WTC11 (cell line): ENCODE measurements around the gene SLC7A6OS. TPM values are rescaled to one million over a fixed set of nuclear protein-coding genes. Genes with fewer than 3 reads are reported as not detected.

Experiments used
- ATAC-seq: fragments of 200-7000 bp; cut with Tn5 transposase; 2 replicates; pipeline ENCODE4 v1.10.0; 2021; ENCODE audit warnings: mild to moderate bottlenecking, moderate library complexity
- CTCF ChIA-PET: fragments of 300-600 bp; sonication (Branson Sonifier 250); formaldehyde crosslinking; loops from one replicate; lab custom pipeline; 2021; ENCODE audit warnings: antibody characterized with exemption; lab: Charles Lee
- POLR2A ChIA-PET: fragments of 350-600 bp; sonication (Branson Sonifier 250); formaldehyde crosslinking; loops from one replicate; lab custom pipeline; 2021; ENCODE audit warnings: antibody characterized with exemption; lab: Charles Lee
- DNase-seq: peaks from one replicate; pipeline ENCODE4 v3.0.0; 2021; ENCODE audit warnings: low spot score
- H3K27ac Mint-ChIP-seq: 2 replicates; pipeline ENCODE4 v1.8.0; 2021; ENCODE audit warnings: mixed read lengths
- H3K27me3 Mint-ChIP-seq: 2 replicates; pipeline ENCODE4 v1.8.0; 2021; ENCODE audit warnings: low read depth, mild to moderate bottlenecking, moderate library complexity, mixed read lengths
- H3K36me3 Mint-ChIP-seq: 2 replicates; pipeline ENCODE4 v1.8.0; 2021; ENCODE audit warnings: mixed read lengths
- H3K4me1 Mint-ChIP-seq: 2 replicates; pipeline ENCODE4 v1.8.0; 2022; ENCODE audit warnings: mixed read lengths
- H3K4me3 Mint-ChIP-seq: 2 replicates; pipeline ENCODE4 v1.8.0; 2021; ENCODE audit warnings: mild to moderate bottlenecking, moderate library complexity, mixed read lengths
- H3K9me3 Mint-ChIP-seq: 2 replicates; pipeline ENCODE4 v1.8.0; 2021; ENCODE audit warnings: mixed read lengths
- ATF6 ChIP-seq: sonication (generic); formaldehyde crosslinking; IDR thresholded peaks from 2 replicates; pipeline ENCODE4 v1.8.1; 2023; ENCODE audit warnings: mild to moderate bottlenecking, missing genetic modification reagents
- CREB1 ChIP-seq: sonication (generic); formaldehyde crosslinking; IDR thresholded peaks from 2 replicates; pipeline ENCODE4 v1.8.0; 2023; ENCODE audit warnings: mild to moderate bottlenecking, missing genetic modification reagents
- E2F1 ChIP-seq: sonication (generic); formaldehyde crosslinking; IDR thresholded peaks from 2 replicates; pipeline ENCODE4 v1.8.0; 2022; ENCODE audit warnings: mild to moderate bottlenecking, missing genetic modification reagents
- ETV6 ChIP-seq: sonication (generic); formaldehyde crosslinking; IDR thresholded peaks from 2 replicates; pipeline ENCODE4 v1.8.1; 2022; ENCODE audit warnings: mild to moderate bottlenecking, missing genetic modification reagents
- GABPB1 ChIP-seq: sonication (generic); formaldehyde crosslinking; IDR thresholded peaks from 2 replicates; pipeline ENCODE4 v1.8.1; 2023; ENCODE audit warnings: mild to moderate bottlenecking, missing genetic modification reagents
- HMGXB4 ChIP-seq: sonication (generic); formaldehyde crosslinking; IDR thresholded peaks from 2 replicates; pipeline ENCODE4 v1.8.1; 2023; ENCODE audit warnings: mild to moderate bottlenecking, moderate library complexity, missing genetic modification reagents
- JUN ChIP-seq: sonication (generic); formaldehyde crosslinking; IDR thresholded peaks from 2 replicates; pipeline ENCODE4 v1.8.0; 2023; ENCODE audit warnings: mild to moderate bottlenecking, missing genetic modification reagents
- PRRX2 ChIP-seq: fragments of 250-450 bp; sonication (Bioruptor Pico); IDR thresholded peaks from 2 replicates; pipeline ENCODE4 v1.8.0; 2021; ENCODE audit warnings: mild to moderate bottlenecking
- RORB ChIP-seq: fragments of 250-450 bp; sonication (Bioruptor Pico); IDR thresholded peaks from 2 replicates; pipeline ENCODE4 v1.9.0; 2021; ENCODE audit warnings: mild to moderate bottlenecking
- TEAD1 ChIP-seq: sonication (generic); formaldehyde crosslinking; IDR thresholded peaks from 2 replicates; pipeline ENCODE4 v1.8.0; 2022; ENCODE audit warnings: mild to moderate bottlenecking, missing genetic modification reagents
- TEAD4 ChIP-seq: sonication (generic); formaldehyde crosslinking; IDR thresholded peaks from 2 replicates; pipeline ENCODE4 v1.8.0; 2022; ENCODE audit warnings: mild to moderate bottlenecking, missing genetic modification reagents
- USF1 ChIP-seq: sonication (generic); formaldehyde crosslinking; IDR thresholded peaks from 2 replicates; pipeline ENCODE4 v1.8.0; 2022; ENCODE audit warnings: mild to moderate bottlenecking, missing genetic modification reagents
- ZNF121 ChIP-seq: sonication (generic); formaldehyde crosslinking; IDR thresholded peaks from 2 replicates; pipeline ENCODE4 v1.8.0; 2023; ENCODE audit warnings: missing genetic modification reagents
- ZNF263 ChIP-seq: sonication (generic); formaldehyde crosslinking; IDR thresholded peaks from 2 replicates; pipeline ENCODE4 v1.8.1; 2022; ENCODE audit warnings: low read depth, mild to moderate bottlenecking, moderate library complexity, missing genetic modification reagents
- ZNF317 ChIP-seq: sonication (generic); formaldehyde crosslinking; IDR thresholded peaks from 2 replicates; pipeline ENCODE4 v1.8.1; 2023; ENCODE audit warnings: low read depth, mild to moderate bottlenecking, moderate library complexity, missing genetic modification reagents, borderline replicate concordance
- ZNF396 ChIP-seq: fragments of 250-450 bp; sonication (Bioruptor Pico); IDR thresholded peaks from 2 replicates; pipeline ENCODE4 v1.8.0; 2021; ENCODE audit warnings: mild to moderate bottlenecking, moderate library complexity, borderline replicate concordance
- total RNA-seq: library from RNA; stranded (reverse); gene quantifications from 3 replicates; pipeline ENCODE4 v1.2.3, GENCODE V29; 2021
- TF ChIP-seq, protein P1 (sequence below): sonication (generic); formaldehyde crosslinking; IDR thresholded peaks from 2 replicates; pipeline ENCODE4 v1.8.1; 2022; ENCODE audit warnings: low read depth, mild to moderate bottlenecking, moderate library complexity, missing genetic modification reagents, borderline replicate concordance
- TF ChIP-seq, protein P2 (sequence below): fragments of 250-450 bp; sonication (Bioruptor Pico); IDR thresholded peaks from 2 replicates; pipeline ENCODE4 v2.1.2; 2022; ENCODE audit warnings: mild to moderate bottlenecking, moderate library complexity
- TF ChIP-seq, protein P3 (sequence below): sonication (generic); formaldehyde crosslinking; conservative IDR thresholded peaks from 2 replicates; pipeline ENCODE4 v1.8.1; 2023; ENCODE audit warnings: mild to moderate bottlenecking, low read depth, missing genetic modification reagents, moderate library complexity
- TF ChIP-seq, protein P4 (sequence below): sonication (generic); formaldehyde crosslinking; IDR thresholded peaks from 2 replicates; pipeline ENCODE4 v1.8.1; 2022; ENCODE audit warnings: low read depth, missing genetic modification reagents, borderline replicate concordance

Gene SLC7A6OS
- total RNA-seq, 1 experiment from 2014 or later, result 22.6 TPM

GRCh38 chr16:68252383-68252782 is 58.4 kb downstream of the SLC7A6OS start:
- H3K4me1 Mint-ChIP-seq, result no peaks in the 10 kb centered on the region
- no peak overlapping the region for H3K27ac Mint-ChIP-seq
- DNase-seq, result no peak
- no peak for TF ChIP-seq ZNF317 (CRISPR knock-in tag)
- TF ChIP-seq, protein P1, sequence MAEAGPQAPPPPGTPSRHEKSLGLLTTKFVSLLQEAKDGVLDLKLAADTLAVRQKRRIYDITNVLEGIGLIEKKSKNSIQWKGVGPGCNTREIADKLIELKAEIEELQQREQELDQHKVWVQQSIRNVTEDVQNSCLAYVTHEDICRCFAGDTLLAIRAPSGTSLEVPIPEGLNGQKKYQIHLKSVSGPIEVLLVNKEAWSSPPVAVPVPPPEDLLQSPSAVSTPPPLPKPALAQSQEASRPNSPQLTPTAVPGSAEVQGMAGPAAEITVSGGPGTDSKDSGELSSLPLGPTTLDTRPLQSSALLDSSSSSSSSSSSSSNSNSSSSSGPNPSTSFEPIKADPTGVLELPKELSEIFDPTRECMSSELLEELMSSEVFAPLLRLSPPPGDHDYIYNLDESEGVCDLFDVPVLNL (CRISPR knock-in tag), result no peak
- no peak for TF ChIP-seq USF1
- TF ChIP-seq ZNF121 (CRISPR knock-in tag), result no peak
- no peak for TF ChIP-seq E2F1
- TF ChIP-seq, protein P2, sequence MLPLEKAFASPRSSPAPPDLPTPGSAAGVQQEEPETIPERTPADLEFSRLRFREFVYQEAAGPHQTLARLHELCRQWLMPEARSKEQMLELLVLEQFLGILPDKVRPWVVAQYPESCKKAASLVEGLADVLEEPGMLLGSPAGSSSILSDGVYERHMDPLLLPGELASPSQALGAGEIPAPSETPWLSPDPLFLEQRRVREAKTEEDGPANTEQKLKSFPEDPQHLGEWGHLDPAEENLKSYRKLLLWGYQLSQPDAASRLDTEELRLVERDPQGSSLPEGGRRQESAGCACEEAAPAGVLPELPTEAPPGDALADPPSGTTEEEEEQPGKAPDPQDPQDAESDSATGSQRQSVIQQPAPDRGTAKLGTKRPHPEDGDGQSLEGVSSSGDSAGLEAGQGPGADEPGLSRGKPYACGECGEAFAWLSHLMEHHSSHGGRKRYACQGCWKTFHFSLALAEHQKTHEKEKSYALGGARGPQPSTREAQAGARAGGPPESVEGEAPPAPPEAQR (CRISPR knock-in tag), result no peak
- no peak for TF ChIP-seq HMGXB4
- no peak for TF ChIP-seq JUN
- TF ChIP-seq TEAD1 (CRISPR knock-in tag), result no peak
- TF ChIP-seq, protein P3, sequence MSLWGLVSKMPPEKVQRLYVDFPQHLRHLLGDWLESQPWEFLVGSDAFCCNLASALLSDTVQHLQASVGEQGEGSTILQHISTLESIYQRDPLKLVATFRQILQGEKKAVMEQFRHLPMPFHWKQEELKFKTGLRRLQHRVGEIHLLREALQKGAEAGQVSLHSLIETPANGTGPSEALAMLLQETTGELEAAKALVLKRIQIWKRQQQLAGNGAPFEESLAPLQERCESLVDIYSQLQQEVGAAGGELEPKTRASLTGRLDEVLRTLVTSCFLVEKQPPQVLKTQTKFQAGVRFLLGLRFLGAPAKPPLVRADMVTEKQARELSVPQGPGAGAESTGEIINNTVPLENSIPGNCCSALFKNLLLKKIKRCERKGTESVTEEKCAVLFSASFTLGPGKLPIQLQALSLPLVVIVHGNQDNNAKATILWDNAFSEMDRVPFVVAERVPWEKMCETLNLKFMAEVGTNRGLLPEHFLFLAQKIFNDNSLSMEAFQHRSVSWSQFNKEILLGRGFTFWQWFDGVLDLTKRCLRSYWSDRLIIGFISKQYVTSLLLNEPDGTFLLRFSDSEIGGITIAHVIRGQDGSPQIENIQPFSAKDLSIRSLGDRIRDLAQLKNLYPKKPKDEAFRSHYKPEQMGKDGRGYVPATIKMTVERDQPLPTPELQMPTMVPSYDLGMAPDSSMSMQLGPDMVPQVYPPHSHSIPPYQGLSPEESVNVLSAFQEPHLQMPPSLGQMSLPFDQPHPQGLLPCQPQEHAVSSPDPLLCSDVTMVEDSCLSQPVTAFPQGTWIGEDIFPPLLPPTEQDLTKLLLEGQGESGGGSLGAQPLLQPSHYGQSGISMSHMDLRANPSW (CRISPR knock-in tag), result no peak
- no peak for TF ChIP-seq CREB1 (CRISPR knock-in tag)
- no peak for TF ChIP-seq RORB (CRISPR knock-in tag)
- no peak for TF ChIP-seq PRRX2
- TF ChIP-seq ZNF263 (CRISPR knock-in tag), result no peak
- no peak for TF ChIP-seq TEAD4 (CRISPR knock-in tag)
- TF ChIP-seq GABPB1 (CRISPR knock-in tag), result no peak
- no peak for TF ChIP-seq ETV6
- TF ChIP-seq, protein P4, sequence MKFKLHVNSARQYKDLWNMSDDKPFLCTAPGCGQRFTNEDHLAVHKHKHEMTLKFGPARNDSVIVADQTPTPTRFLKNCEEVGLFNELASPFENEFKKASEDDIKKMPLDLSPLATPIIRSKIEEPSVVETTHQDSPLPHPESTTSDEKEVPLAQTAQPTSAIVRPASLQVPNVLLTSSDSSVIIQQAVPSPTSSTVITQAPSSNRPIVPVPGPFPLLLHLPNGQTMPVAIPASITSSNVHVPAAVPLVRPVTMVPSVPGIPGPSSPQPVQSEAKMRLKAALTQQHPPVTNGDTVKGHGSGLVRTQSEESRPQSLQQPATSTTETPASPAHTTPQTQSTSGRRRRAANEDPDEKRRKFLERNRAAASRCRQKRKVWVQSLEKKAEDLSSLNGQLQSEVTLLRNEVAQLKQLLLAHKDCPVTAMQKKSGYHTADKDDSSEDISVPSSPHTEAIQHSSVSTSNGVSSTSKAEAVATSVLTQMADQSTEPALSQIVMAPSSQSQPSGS, result no peak
- TF ChIP-seq ATF6, result no peak
- no peak for TF ChIP-seq ZNF396 (CRISPR knock-in tag)
- TF ChIP-seq, all 79 proteins: peak for 0
- no peak for ATAC-seq
- POLR2A ChIA-PET, result no interaction called here
- Mint-ChIP-seq H3K9me3 (no peaks in the 10 kb centered on the region), H3K27me3 (no peaks in the 10 kb centered on the region), H3K36me3 (0 out of 2 replicates have a peak, but pooled peaks cover 4% of the 10 kb centered on the region), H3K4me3 (no peak overlapping the region)
- CTCF ChIA-PET, result interaction anchor here (1.1 to 2.9 kb wide), 2 partner anchors 9 to 12 kb away, joined by 7 to 20 read pairs; partner anchors contain the start of gene SLC7A6
